ENCODE results near the gene A2M.

- TF ChIP-seq CTCF (IDR thresholded peaks at IDR 0.05 in 8 of 11, conservative IDR thresholded peaks at IDR 0.05 in 3 of 11) (no peak), POLR2A (IDR thresholded peaks at IDR 0.05) (no peak), POLR2AphosphoS5 (IDR thresholded peaks at IDR 0.05) (no peak)
These were observed 3.5 kb downstream of the A2M start for GRCh38 chr12:9112076-9112853.

All from spleen (tissue), 7 donors.